ENCODE results near the gene CYBB. TPM values are rescaled to one million over a fixed set of nuclear protein-coding genes. Genes with fewer than 3 reads are reported as not detected.

CYBB gene
- total and polyA plus RNA-seq, 3 donors from 2014 or later, result 1.3 to 15.7 (median 4.2) TPM

- no peak overlapping the region for H3K4me3 ChIP-seq
- no peak overlapping the region for H3K27ac ChIP-seq
- 38 to 54% methylated on average over 1 of the region's 1 CpG for WGBS, 2 donors
- DNase-seq, result no peak
- intact Hi-C loops (cut with DNase I; ENCODE audit: low total_unique reads), result loop anchor here (10.0 kb wide), 1 partner anchor 85 kb away; no protein-coding TSS in a partner anchor
- H3K9me3 ChIP-seq, result no peaks in the 10 kb centered on the region
- H3K27me3 ChIP-seq, result no peaks in the 10 kb centered on the region
- H3K4me1 ChIP-seq, result no peaks in the 10 kb centered on the region
- TF ChIP-seq POLR2A (IDR thresholded peaks at IDR 0.05) (no peak), CTCF (IDR thresholded peaks at IDR 0.05) (no peak)
- no peaks in the 10 kb centered on the region for H3K36me3 ChIP-seq (ENCODE audit: low read depth, missing control alignments)
Observed at GRCh38 chrX:37829721-37830120, 49.9 kb downstream of the CYBB start.

GRCh38 chrX:37830371-37830770 is 50.5 kb downstream of the CYBB start:
- no peaks in the 10 kb centered on the region for H3K27me3 ChIP-seq
- H3K36me3 ChIP-seq (ENCODE audit: low read depth, missing control alignments), result no peaks in the 10 kb centered on the region
- H3K27ac ChIP-seq, result no peak overlapping the region
- TF ChIP-seq POLR2A (IDR thresholded peaks at IDR 0.05), result no peak
- no peak for TF ChIP-seq CTCF (IDR thresholded peaks at IDR 0.05)
- no peak for DNase-seq
- intact Hi-C loops (cut with DNase I; ENCODE audit: low total_unique reads), result no loop called here
- H3K9me3 ChIP-seq, result no peaks in the 10 kb centered on the region
- no peak overlapping the region for H3K4me3 ChIP-seq
- H3K4me1 ChIP-seq, result no peaks in the 10 kb centered on the region
- 75 to 80% methylated on average over 1 of the region's 1 CpG for WGBS, 2 donors

- no peaks in the 10 kb centered on the region for H3K27me3 ChIP-seq
- TF ChIP-seq POLR2A (IDR thresholded peaks at IDR 0.05) (no peak), CTCF (IDR thresholded peaks at IDR 0.05) (no peak)
- 88 to 97% methylated on average over 4 of the region's 4 CpGs for WGBS, 2 donors
Observed at GRCh38 chrX:37834937-37835336, 55.1 kb downstream of the CYBB start.

GRCh38 chrX:37840931-37841330 is 61.1 kb downstream of the CYBB start:
- intact Hi-C loops (cut with DNase I; ENCODE audit: low total_unique reads), result loop anchor here (10.0 kb wide), 1 partner anchor 334 kb away; no protein-coding TSS in a partner anchor
- H3K4me1 ChIP-seq, result no peaks in the 10 kb centered on the region
- H3K27me3 ChIP-seq, result no peaks in the 10 kb centered on the region
- no peaks in the 10 kb centered on the region for H3K9me3 ChIP-seq
- no peak overlapping the region for H3K4me3 ChIP-seq
- WGBS, 2 donors, result 96% methylated on average over 3 of the region's 3 CpGs
- TF ChIP-seq CTCF (IDR thresholded peaks at IDR 0.05), result no peak
- no peak for TF ChIP-seq POLR2A (IDR thresholded peaks at IDR 0.05)
- H3K27ac ChIP-seq, result no peak overlapping the region
- no peak for DNase-seq
- H3K36me3 ChIP-seq (ENCODE audit: low read depth, missing control alignments), result no peaks in the 10 kb centered on the region

More at GRCh38 chrX:37834937-37835336, 55.1 kb downstream of the CYBB start:
- intact Hi-C loops (cut with DNase I; ENCODE audit: low total_unique reads), result no loop called here
- Histone ChIP-seq H3K4me1 (no peaks in the 10 kb centered on the region), H3K36me3 (ENCODE audit: low read depth, missing control alignments) (no peaks in the 10 kb centered on the region), H3K9me3 (no peaks in the 10 kb centered on the region), H3K4me3 (no peak overlapping the region), H3K27ac (no peak overlapping the region)
- no peak for DNase-seq

GRCh38 chrX:37844622-37845021 is 64.8 kb downstream of the CYBB start:
- intact Hi-C loops (cut with DNase I; ENCODE audit: low total_unique reads), result loop anchor here (10.0 kb wide), 1 partner anchor 330 kb away; no protein-coding TSS in a partner anchor
- Histone ChIP-seq H3K4me1 (no peaks in the 10 kb centered on the region), H3K36me3 (ENCODE audit: low read depth, missing control alignments) (no peaks in the 10 kb centered on the region), H3K4me3 (no peak overlapping the region), H3K9me3 (no peaks in the 10 kb centered on the region), H3K27me3 (no peaks in the 10 kb centered on the region), H3K27ac (no peak overlapping the region)
- no peak for DNase-seq
- TF ChIP-seq POLR2A (IDR thresholded peaks at IDR 0.05), result no peak
- TF ChIP-seq CTCF (IDR thresholded peaks at IDR 0.05), result no peak

Data from testis (tissue), 3 donors.